A673 (cell line): Measurements from ENCODE around the gene ADAMTS3. TPM values are rescaled to one million over a fixed set of nuclear protein-coding genes. Genes with fewer than 3 reads are reported as not detected.

Experiments used
- BruUV-seq: library from RNA; stranded (reverse); fragments of 400-500 nt; replicated peaks from 2 replicates; lab custom pipeline; 2021; lab: Mats Ljungman, UMichigan
- CTCF ChIA-PET: fragments of 300-600 bp; sonication (Branson Sonifier 250); formaldehyde crosslinking; loops from one replicate; lab custom pipeline; 2022; ENCODE audit warnings: antibody characterized with exemption; lab: Charles Lee
- POLR2A ChIA-PET: fragments of 300-600 bp; sonication (Branson Sonifier 250); formaldehyde crosslinking; loops from one replicate; lab custom pipeline; 2022; ENCODE audit warnings: antibody characterized with exemption; ENCODE audit not compliant: low non-redundant PET; lab: Charles Lee
- DNase-seq: peaks from one replicate; pipeline ENCODE4 v3.0.0-alpha.2; 2015; ENCODE audit warnings: low spot score
- H3K27ac ChIP-seq: fragments of 200-600 bp; sonication (generic); 2 replicates; pipeline ENCODE4 v1.5.1; 2016; ENCODE audit warnings: mixed run types, low read depth, mild to moderate bottlenecking, mixed read lengths, antibody characterized with exemption, low read length; ENCODE audit not compliant: poor library complexity, severe bottlenecking
- H3K27me3 ChIP-seq: fragments of 200-600 bp; sonication (generic); replicated peaks from 2 replicates; pipeline ENCODE4 v1.6.1; 2017; ENCODE audit warnings: mixed run types, low read depth, mild to moderate bottlenecking, mixed read lengths, antibody characterized with exemption, low read length; ENCODE audit not compliant: insufficient read depth, poor library complexity
- H3K36me3 ChIP-seq: fragments of 200-600 bp; sonication (generic); 2 replicates; pipeline ENCODE4 v1.6.1; 2016; ENCODE audit warnings: mixed run types, mild to moderate bottlenecking, mixed read lengths, antibody characterized with exemption, low read length; ENCODE audit not compliant: insufficient read depth, poor library complexity, severe bottlenecking
- H3K4me1 ChIP-seq: fragments of 200-600 bp; sonication (generic); 2 replicates; pipeline ENCODE4 v1.6.1; 2017; ENCODE audit warnings: mixed run types, mild to moderate bottlenecking, mixed read lengths, antibody characterized with exemption, low read length; ENCODE audit not compliant: insufficient read depth, poor library complexity, severe bottlenecking
- H3K4me3 ChIP-seq: fragments of 200-600 bp; sonication (generic); 2 replicates; pipeline ENCODE4 v1.5.1; 2016; ENCODE audit warnings: low read depth, mixed run types, mild to moderate bottlenecking, mixed read lengths, low read length; ENCODE audit not compliant: poor library complexity, severe bottlenecking
- H3K9me3 ChIP-seq: fragments of 200-600 bp; sonication (generic); 2 replicates; pipeline ENCODE4 v1.6.1; 2016; ENCODE audit warnings: mixed run types, low read depth, mild to moderate bottlenecking, mixed read lengths, antibody characterized with exemption, low read length; ENCODE audit not compliant: poor library complexity, severe bottlenecking
- EZH2 ChIP-seq: fragments of 200-600 bp; sonication (generic); IDR thresholded peaks from 2 replicates; pipeline ENCODE4 v1.6.1; 2017; ENCODE audit warnings: borderline replicate concordance, low read depth, mild to moderate bottlenecking, mixed read lengths, antibody characterized with exemption, low read length; ENCODE audit not compliant: poor library complexity, severe bottlenecking
- intact Hi-C: fragments of 100-400 bp; cut with micrococcal nuclease; formaldehyde crosslinking; loops from one replicate; pipeline ENCODE4 v1.10.0; 2022; ENCODE audit not compliant: unreplicated experiment
- total RNA-seq: library from RNA; stranded (reverse); gene quantifications from 2 replicates; pipeline ENCODE4 v1.2.3, GENCODE V29; 2021
- TF ChIP-seq, protein P1 (sequence below): fragments of 300-800, 200-600 bp; sonication (generic); conservative IDR thresholded peaks from 2 replicates; pipeline ENCODE4 v1.5.1; 2017; ENCODE audit warnings: low read depth, mild to moderate bottlenecking, antibody characterized with exemption, low read length, moderate library complexity, mixed read lengths

Gene ADAMTS3
- total RNA-seq, 1 experiment from 2014 or later = 0.17 TPM

DNA sequence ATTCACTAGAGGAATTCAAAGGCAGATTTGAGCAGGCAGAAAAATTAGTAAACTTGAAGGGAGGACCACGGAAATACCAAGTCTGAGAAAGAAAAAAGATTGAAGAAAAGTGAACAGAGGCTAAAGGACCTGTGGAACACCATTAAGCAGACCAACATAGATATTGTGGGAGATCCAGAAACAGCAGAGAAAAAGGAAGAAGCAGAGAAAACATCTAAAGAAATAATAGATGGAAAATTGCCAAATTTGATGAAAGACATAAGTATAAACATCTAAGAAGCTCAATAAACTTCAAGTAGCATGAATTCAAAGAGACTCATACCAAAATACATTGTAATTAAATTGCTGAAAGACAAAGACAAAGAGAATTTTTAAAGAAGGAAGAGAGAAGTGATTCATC lies 31.0 kb downstream of the ADAMTS3 start:
- H3K27me3 ChIP-seq = no peaks in the 10 kb centered on the region
- H3K4me1 ChIP-seq = no peaks in the 10 kb centered on the region
- intact Hi-C loops = no loop called here
- DNase-seq = no peak
- H3K4me3 ChIP-seq = no peak overlapping the region
- ChIA-PET CTCF (no interaction called here), POLR2A (no interaction called here)
- no peaks in the 10 kb centered on the region for H3K9me3 ChIP-seq
- no peaks in the 10 kb centered on the region for H3K36me3 ChIP-seq
- TF ChIP-seq, protein P1, sequence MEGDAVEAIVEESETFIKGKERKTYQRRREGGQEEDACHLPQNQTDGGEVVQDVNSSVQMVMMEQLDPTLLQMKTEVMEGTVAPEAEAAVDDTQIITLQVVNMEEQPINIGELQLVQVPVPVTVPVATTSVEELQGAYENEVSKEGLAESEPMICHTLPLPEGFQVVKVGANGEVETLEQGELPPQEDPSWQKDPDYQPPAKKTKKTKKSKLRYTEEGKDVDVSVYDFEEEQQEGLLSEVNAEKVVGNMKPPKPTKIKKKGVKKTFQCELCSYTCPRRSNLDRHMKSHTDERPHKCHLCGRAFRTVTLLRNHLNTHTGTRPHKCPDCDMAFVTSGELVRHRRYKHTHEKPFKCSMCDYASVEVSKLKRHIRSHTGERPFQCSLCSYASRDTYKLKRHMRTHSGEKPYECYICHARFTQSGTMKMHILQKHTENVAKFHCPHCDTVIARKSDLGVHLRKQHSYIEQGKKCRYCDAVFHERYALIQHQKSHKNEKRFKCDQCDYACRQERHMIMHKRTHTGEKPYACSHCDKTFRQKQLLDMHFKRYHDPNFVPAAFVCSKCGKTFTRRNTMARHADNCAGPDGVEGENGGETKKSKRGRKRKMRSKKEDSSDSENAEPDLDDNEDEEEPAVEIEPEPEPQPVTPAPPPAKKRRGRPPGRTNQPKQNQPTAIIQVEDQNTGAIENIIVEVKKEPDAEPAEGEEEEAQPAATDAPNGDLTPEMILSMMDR = no peak
- no peak for TF ChIP-seq EZH2
- H3K27ac ChIP-seq = no peak overlapping the region
- BruUV-seq = no TSS peak

DNA sequence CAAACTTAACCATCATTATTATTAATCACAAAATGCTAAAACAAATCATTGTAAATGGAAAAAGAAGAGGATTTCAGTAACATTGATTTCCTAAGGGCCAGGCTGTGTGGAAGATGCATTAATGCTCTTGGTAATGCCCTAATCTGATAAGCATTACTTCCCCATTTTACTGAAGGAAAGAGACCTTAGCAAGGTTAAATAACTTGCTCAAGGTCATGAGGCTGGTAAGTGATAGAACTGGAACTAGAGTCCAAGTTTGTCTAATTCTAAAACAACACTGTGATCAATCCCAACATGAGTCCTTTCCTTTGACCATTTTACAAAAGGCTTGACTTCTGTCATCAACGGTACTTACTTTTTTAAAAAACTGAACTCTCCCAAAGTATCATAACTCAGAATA lies 32.6 kb downstream of the ADAMTS3 start:
- H3K27me3 ChIP-seq = no peaks in the 10 kb centered on the region
- no TSS peak for BruUV-seq
- no peak for DNase-seq
- ChIA-PET CTCF (no interaction called here), POLR2A (no interaction called here)
- no peak overlapping the region for H3K4me3 ChIP-seq
- H3K36me3 ChIP-seq = no peaks in the 10 kb centered on the region
- H3K4me1 ChIP-seq = no peaks in the 10 kb centered on the region
- no peak for TF ChIP-seq EZH2
- TF ChIP-seq, protein P1 = no peak
- no peaks in the 10 kb centered on the region for H3K9me3 ChIP-seq
- intact Hi-C loops = no loop called here
- H3K27ac ChIP-seq = no peak overlapping the region

GRCh38 chr4:72531768-72532290 lies 37.2 kb downstream of the ADAMTS3 start:
- BruUV-seq = no TSS peak
- ChIA-PET CTCF (no interaction called here), POLR2A (no interaction called here)
- Histone ChIP-seq H3K4me1 (no peaks in the 10 kb centered on the region), H3K4me3 (no peak overlapping the region), H3K27ac (no peak overlapping the region), H3K27me3 (no peaks in the 10 kb centered on the region), H3K9me3 (no peaks in the 10 kb centered on the region), H3K36me3 (no peaks in the 10 kb centered on the region)
- intact Hi-C loops = no loop called here
- DNase-seq = no peak
- no peak for TF ChIP-seq EZH2
- TF ChIP-seq, protein P1 = no peak
